Measurements from ENCODE around the gene ANKRD12.

Gene ANKRD12

DNA sequence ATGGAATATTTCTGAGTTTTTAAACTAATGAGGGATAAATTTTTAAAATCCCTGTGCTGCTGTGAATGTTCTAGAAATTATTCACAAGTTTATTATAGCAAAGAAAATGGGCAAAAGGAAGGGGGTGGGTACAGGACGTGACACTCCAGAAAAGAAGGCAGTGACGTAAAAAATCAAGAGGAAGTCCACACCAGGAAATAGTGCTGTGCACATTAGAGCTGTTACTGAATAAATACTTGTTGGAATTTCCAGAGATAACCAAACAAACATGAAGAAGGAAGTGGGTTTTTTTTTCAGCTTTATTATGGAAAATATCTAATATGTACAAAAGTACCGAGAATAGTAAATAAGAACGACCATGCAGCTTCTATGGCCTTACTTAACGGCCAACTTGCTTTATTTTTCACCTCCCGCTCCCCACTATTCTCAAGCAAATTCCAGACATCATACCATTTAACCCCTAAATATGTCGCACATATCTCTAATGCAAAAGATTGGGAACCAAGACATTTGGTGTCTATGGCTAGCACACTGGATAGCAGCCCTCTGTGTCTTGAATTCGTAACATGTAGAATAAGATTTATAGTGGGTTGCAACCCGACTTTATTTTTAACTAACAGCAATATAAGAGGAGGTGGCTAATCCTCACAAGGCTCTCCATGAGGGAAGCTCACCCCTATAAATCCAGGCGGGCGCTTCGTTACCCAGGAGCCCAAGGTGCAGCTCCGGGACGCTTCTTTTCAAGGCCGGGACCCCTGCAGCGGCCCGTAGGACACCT is 34.7 kb upstream of the ANKRD12 start:
- in situ Hi-C loops (cut with HindIII; ENCODE audit: low sequenced_read_pairs), result no loop called here
- TF ChIP-seq, protein P1, sequence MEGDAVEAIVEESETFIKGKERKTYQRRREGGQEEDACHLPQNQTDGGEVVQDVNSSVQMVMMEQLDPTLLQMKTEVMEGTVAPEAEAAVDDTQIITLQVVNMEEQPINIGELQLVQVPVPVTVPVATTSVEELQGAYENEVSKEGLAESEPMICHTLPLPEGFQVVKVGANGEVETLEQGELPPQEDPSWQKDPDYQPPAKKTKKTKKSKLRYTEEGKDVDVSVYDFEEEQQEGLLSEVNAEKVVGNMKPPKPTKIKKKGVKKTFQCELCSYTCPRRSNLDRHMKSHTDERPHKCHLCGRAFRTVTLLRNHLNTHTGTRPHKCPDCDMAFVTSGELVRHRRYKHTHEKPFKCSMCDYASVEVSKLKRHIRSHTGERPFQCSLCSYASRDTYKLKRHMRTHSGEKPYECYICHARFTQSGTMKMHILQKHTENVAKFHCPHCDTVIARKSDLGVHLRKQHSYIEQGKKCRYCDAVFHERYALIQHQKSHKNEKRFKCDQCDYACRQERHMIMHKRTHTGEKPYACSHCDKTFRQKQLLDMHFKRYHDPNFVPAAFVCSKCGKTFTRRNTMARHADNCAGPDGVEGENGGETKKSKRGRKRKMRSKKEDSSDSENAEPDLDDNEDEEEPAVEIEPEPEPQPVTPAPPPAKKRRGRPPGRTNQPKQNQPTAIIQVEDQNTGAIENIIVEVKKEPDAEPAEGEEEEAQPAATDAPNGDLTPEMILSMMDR (IDR thresholded peaks at IDR 0.05; ENCODE audit: low read depth, low read length, missing control alignments), result no peak
- no peak for DNase-seq (ENCODE audit: low read depth)
- H3K4me3 ChIP-seq (ENCODE audit: low read depth, low read length), result peak overlapping the region; percentile 78

DNA sequence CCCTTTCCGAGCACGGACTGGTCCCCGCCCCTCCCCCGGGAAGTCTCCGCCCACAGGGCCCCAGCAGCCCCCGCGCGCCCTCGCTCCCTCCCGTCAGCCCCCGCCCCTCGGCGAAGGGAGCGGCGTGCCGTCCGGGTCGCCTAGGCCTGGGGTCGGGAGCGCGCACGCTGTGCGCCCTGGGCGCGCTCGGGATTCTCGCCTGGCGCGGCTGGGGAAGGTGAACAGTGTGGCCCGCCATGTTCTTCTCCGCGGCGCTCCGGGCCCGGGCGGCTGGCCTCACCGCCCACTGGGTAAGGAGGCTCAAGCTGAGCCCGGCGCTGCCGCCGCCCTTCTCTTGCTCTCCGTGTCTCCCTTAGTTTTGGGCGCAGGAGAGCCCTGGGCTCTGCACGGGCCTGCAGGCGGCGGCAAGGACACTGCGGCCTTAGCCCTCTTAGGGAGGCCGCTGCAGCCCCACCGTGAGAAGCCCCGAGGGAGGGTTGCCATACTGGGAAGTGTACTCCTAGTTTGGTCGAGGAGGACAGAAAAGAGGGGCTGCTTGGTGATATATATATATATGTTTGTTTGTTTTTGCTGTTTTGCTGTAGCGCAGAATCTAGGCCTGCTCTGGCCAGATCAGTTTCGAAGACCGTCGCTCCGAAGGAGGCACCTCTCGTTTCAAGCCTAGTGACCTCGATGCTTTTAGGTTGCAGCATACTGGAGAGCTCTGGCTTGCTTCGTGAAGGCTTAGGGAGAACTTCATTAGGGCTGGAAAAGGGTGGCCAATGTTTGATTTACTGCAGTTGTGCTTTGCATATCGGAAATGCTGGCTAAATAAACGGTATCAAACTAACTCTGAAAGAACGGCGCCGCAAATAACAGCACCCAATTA is 33.8 kb upstream of the ANKRD12 start, which contains the start of gene NDUFV2:
TSS of gene NDUFV2 (plus strand) at position 192 of the 868 bp plus-strand sequence. CDS start at position 237, 45 bp downstream.
- H3K4me3 ChIP-seq (ENCODE audit: low read depth, low read length), result peak within 1 kb of the TSS; percentile 78
- in situ Hi-C loops (cut with HindIII; ENCODE audit: low sequenced_read_pairs), result no loop called here
- DNase-seq (ENCODE audit: low read depth), result peak; percentile 86
- TF ChIP-seq, protein P1 (IDR thresholded peaks at IDR 0.05; ENCODE audit: low read depth, low read length, missing control alignments), result no peak

DNA sequence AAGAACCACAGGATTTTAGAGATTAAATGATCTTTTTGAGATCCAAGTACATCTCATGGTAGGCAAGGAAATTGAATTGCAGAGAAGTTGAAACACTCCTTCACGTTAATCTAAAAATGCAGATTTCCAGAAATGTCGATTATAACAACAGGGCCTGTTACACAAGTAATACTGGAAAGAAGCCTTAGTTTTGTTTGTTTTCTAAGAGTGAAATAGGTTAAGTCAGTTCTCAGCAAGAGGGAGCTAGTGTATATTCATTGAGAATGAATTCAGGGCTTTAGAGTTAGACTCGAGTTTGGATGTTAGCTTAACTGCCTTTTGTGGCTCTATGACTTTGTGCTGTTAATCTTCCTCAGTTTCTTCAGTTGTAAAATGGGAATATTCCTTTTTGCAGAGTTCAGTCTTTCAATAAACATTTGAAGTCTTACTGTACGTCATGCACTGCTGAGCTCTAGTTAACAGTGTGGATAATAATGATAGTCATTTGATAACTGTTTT is 33.2 kb upstream of the ANKRD12 start:
- peak overlapping the region; percentile 78 for H3K4me3 ChIP-seq (ENCODE audit: low read depth, low read length)
- in situ Hi-C loops (cut with HindIII; ENCODE audit: low sequenced_read_pairs), result no loop called here
- DNase-seq (ENCODE audit: low read depth), result no peak
- TF ChIP-seq, protein P1 (IDR thresholded peaks at IDR 0.05; ENCODE audit: low read depth, low read length, missing control alignments), result no peak

DNA sequence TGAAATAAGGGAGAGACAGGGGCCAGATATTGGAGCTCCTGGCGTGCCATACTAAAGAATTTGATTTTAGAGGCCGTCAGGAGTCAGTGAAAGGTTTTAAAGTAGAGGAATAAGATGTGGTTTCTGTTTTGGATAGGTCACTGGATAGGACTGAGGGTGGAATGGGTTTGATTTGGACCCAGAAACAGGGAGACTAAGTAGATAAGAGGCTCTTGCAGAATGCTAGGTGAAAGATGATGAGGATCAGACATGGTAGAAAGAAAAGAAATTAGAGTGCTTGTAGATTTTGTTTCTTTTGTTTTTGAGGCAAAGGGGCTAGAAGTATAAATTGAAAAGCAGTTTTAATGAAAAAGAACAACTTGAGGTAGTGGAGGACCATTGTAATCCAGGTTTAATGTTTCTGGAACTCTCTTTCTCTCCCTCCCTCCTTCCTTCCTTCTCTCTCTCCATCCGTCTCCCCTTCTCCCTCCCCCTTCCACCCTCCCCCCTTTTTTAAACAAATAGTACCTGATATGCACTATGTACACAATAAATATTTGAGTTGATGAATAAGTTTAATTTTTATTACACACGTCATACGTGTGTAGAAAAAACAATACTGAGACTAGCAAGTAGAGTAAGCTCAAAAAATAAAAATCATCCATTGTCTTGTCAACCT is 32.2 kb upstream of the ANKRD12 start:
- no peak for DNase-seq (ENCODE audit: low read depth)
- TF ChIP-seq, protein P1 (IDR thresholded peaks at IDR 0.05; ENCODE audit: low read depth, low read length, missing control alignments), result no peak
- H3K4me3 ChIP-seq (ENCODE audit: low read depth, low read length), result peak overlapping the region; percentile 78
- in situ Hi-C loops (cut with HindIII; ENCODE audit: low sequenced_read_pairs), result no loop called here

DNA sequence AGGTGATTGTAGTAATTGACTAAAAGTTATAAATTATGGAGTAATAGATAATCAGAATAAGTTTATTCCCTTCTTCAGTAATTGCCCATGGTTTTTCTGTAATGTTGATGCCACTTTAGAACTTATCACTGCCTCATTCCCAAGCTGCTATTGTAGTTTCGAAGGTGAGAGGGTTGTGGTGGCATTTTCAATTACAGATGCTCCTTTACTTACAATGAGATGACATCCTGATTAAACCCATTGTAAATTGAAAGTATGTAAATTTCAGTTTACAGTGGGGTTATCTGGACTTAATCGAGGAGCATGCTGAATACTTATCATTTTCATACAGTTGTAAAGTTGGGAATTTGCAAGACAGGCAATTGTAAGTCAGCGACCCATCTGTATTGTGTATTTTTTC is 31.2 kb upstream of the ANKRD12 start:
- H3K4me3 ChIP-seq (ENCODE audit: low read depth, low read length), result peak overlapping the region; percentile 78
- no peak for DNase-seq (ENCODE audit: low read depth)
- TF ChIP-seq, protein P1 (IDR thresholded peaks at IDR 0.05; ENCODE audit: low read depth, low read length, missing control alignments), result no peak
- in situ Hi-C loops (cut with HindIII; ENCODE audit: low sequenced_read_pairs), result no loop called here

DNA sequence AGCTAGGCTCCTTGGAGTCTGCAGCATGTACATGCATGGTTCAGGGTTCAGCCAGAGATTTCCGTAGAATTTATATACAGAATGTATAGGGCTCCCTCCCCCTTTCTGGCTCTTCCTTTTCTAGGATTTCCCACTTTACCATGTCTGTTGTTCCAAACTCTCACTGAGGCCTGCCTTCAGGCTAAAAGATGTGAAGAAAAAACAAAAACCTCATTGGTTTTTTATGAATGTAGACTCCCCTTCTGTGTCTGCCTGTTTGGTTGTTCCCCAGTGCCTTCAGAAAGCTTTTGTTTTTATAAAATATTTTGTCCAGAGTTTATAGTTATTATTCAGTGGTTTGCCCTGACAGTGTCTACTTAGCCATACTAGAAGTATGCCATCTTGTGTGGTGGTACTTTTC is 30.5 kb upstream of the ANKRD12 start:
- in situ Hi-C loops (cut with HindIII; ENCODE audit: low sequenced_read_pairs), result no loop called here
- peak overlapping the region; percentile 1 for H3K4me3 ChIP-seq (ENCODE audit: low read depth, low read length)
- TF ChIP-seq, protein P1 (IDR thresholded peaks at IDR 0.05; ENCODE audit: low read depth, low read length, missing control alignments), result no peak
- no peak for DNase-seq (ENCODE audit: low read depth)

Measured in astrocyte of the cerebellum (primary cell).